ENCODE data around the gene ZG16B. TPM values are rescaled to one million over a fixed set of nuclear protein-coding genes. Genes with fewer than 3 reads are reported as not detected.

The ZG16B gene
- total and polyA plus RNA-seq, 2 of the 8 experiments (the other 6 are each of a cell fraction or from before 2014, with no cell fraction given) = 0.11 TPM; not detected in 1

- Histone ChIP-seq H3K27ac (ENCODE audit: low read depth, low read length) (no peak overlapping the region), H3K23me2 (ENCODE audit: low read depth, low read length) (no peaks in the 10 kb centered on the region), H2AK5ac (ENCODE audit: low read depth, low read length) (no peak overlapping the region), H4K20me1 (replicated peaks in 1 of 2; ENCODE audit: control insufficient read depth in 1 of 2, insufficient read depth in 2 of 2, low read length in 2 of 2) (no peaks in the 10 kb centered on the region), H3K79me2 (ENCODE audit: control insufficient read depth in 1 of 2, insufficient read depth in 2 of 2, low read length in 2 of 2) (no peaks in the 10 kb centered on the region), H3K18ac (ENCODE audit: extremely low read depth, low read length) (no peak overlapping the region), H3K23ac (ENCODE audit: insufficient read length) (no peak overlapping the region), H2BK5ac (ENCODE audit: low read depth, low read length) (no peak overlapping the region), H2BK12ac (ENCODE audit: low read depth, low read length) (no peak overlapping the region), H3K4me1 (replicated peaks in 1 of 4; ENCODE audit: control insufficient read depth in 3 of 4, insufficient read depth in 4 of 4, low read length in 3 of 4) (peaks cover 0 to 3% (median 1%) of the 10 kb centered on the region in 4 experiments; a peak in 2 of 7 replicates), H3K9me3 (ENCODE audit: insufficient read depth in 2 of 2, low read depth in 1 of 2, low read length in 1 of 2) (no peaks in the 10 kb centered on the region), H3K36me3 (ENCODE audit: control insufficient read depth in 2 of 4, insufficient read depth in 4 of 4, low read length in 3 of 4) (no peaks in the 10 kb centered on the region), H2BK120ac (replicated peaks; ENCODE audit: low read depth, low read length) (no peak overlapping the region), H2BK15ac (ENCODE audit: low read length) (no peak overlapping the region), H3K4ac (replicated peaks; ENCODE audit: insufficient read length, low read depth, low read length) (no peak overlapping the region), H3K4me2 (ENCODE audit: insufficient read depth in 1 of 2, low read depth in 2 of 2, low read length in 2 of 2) (no peak overlapping the region), H2BK20ac (ENCODE audit: low read length) (no peak overlapping the region), H3K27me3 (replicated peaks in 1 of 4; ENCODE audit: control insufficient read depth in 3 of 4, extremely low read depth in 1 of 4, insufficient read depth in 3 of 4, low read length in 3 of 4) (peaks cover 0 to 10% (median 6%) of the 10 kb centered on the region in 4 experiments; a peak in 4 of 7 replicates), H3K4me3 (ENCODE audit: extremely low read depth in 1 of 4, insufficient read depth in 2 of 4, low read depth in 3 of 4, low read length in 4 of 4) (no peak overlapping the region), H2AFZ (ENCODE audit: low read length) (no peak overlapping the region), H3K14ac (ENCODE audit: insufficient read length) (no peak overlapping the region), H4K5ac (ENCODE audit: insufficient read length, low read depth, low read length) (no peak overlapping the region), H3K79me1 (ENCODE audit: low read depth, low read length) (no peaks in the 10 kb centered on the region), H3K9ac (replicated peaks in 1 of 4; ENCODE audit: extremely low read depth in 1 of 4, low read depth in 3 of 4, low read length in 3 of 4) (no peak overlapping the region), H4K91ac (replicated peaks; ENCODE audit: insufficient read length, low read length) (no peak overlapping the region), H4K8ac (ENCODE audit: extremely low read depth, insufficient read depth, low read length) (no peak overlapping the region), H3K56ac (replicated peaks; ENCODE audit: insufficient read length, low read depth, low read length) (no peak overlapping the region)
- DNase-seq (ENCODE audit: low read depth in 1 of 2, low spot score in 2 of 2) (no peak), FAIRE-seq (peak; percentile 19)
- 78% methylated on average over 5 of the region's 5 CpGs; no CpG with 5 or more reads in 1 of the 2 experiments for WGBS, 2 experiments (ENCODE audit: extremely low coverage in 1 of 2, insufficient coverage in 1 of 2, insufficient read length in 1 of 2, insufficient replicate concordance in 2 of 2, low coverage in 1 of 2, low lambda C conversion rate in 2 of 2, missing lambda C conversion rate in 1 of 2)
- ChIA-PET POLR2A (ENCODE audit: partially characterized antibody) (interaction anchor here (0.5 to 0.9 kb wide), 2 partner anchors 51 to 67 kb away, joined by 3 to 4 read pairs; no protein-coding TSS in a partner anchor), CTCF (ENCODE audit: partially characterized antibody) (interaction anchor here (0.5 to 4.9 kb wide), 6 partner anchors 10 to 83 kb away, joined by 3 to 49 read pairs (median 6); no protein-coding TSS in a partner anchor)
- TF ChIP-seq SUZ12 (IDR thresholded peaks at IDR 0.05; ENCODE audit: low read length) (no peak), EGR1 (IDR thresholded peaks at IDR 0.05; ENCODE audit: borderline replicate concordance, low read depth, low read length) (no peak), SAP30 (IDR thresholded peaks at IDR 0.05; ENCODE audit: insufficient read depth, insufficient replicate concordance, low read length) (no peak), JUN (IDR thresholded peaks at IDR 0.05; ENCODE audit: low read depth, low read length) (no peak), MAFK (IDR thresholded peaks at IDR 0.05; ENCODE audit: low read depth, low read length) (no peak), TEAD4 (IDR thresholded peaks at IDR 0.05; ENCODE audit: low read depth, low read length) (no peak), TAF1 (IDR thresholded peaks at IDR 0.05; ENCODE audit: low read depth, low read length) (no peak), RNF2 (IDR thresholded peaks at IDR 0.05; ENCODE audit: borderline replicate concordance, low read depth, low read length, missing control alignments, poor library complexity, severe bottlenecking) (no peak), SIX5 (IDR thresholded peaks at IDR 0.05; ENCODE audit: low read depth, low read length) (no peak), SP1 (IDR thresholded peaks at IDR 0.05; ENCODE audit: low read depth, low read length) (no peak), SP4 (IDR thresholded peaks at IDR 0.05; ENCODE audit: low read length) (no peak), BRCA1 (IDR thresholded peaks at IDR 0.05; ENCODE audit: low read depth, low read length) (no peak), JUND (IDR thresholded peaks at IDR 0.05; ENCODE audit: low read length) (no peak), SP2 (IDR thresholded peaks at IDR 0.05; ENCODE audit: low read length) (no peak), TBP (IDR thresholded peaks at IDR 0.05; ENCODE audit: low read depth, low read length) (no peak)
These were observed 15.0 kb downstream of the ZG16B start for GRCh38 chr16:2845116-2845515.

All from H1 (cell line).